Retinal pigment epithelial cell (primary cell): ENCODE data around the gene VWA8.

Source experiments
- DNase-seq: peaks from one replicate; pipeline ENCODE4 v3.0.0-alpha.2; 2010; ENCODE audit warnings: low read depth
- H3K4me3 ChIP-seq: 2 replicates; pipeline ENCODE4 v1.5.1; 2011; ENCODE audit warnings: mild to moderate bottlenecking, low read length, control low read depth, moderate library complexity
- CTCF ChIP-seq: conservative IDR thresholded peaks from 2 replicates; pipeline ENCODE4 v1.5.1; 2011; ENCODE audit warnings: low read depth, low read length, control low read depth, inconsistent platforms

VWA8 gene

DNA sequence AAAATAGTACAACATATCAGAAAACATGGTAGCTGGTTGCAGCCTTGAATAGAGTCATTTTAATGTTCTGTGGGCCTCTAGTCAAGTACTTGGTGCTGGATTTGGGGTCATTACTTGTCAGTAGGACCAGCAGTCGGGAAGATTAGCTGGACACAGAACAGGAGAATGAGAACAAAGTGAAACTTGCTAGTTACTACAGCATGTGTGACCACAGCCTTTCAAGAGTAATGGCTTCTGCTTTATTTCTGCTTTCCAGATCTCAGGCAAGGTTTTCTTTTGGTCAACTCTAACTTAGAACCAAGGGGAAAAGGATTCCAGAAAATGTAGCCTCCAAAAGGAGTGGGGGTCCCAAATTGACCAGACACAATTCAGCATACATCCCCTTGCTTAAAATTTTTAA, 17.1 kb upstream of the VWA8 start:
- H3K4me3 ChIP-seq = no peak overlapping the region
- TF ChIP-seq CTCF = no peak
- no peak for DNase-seq

DNA sequence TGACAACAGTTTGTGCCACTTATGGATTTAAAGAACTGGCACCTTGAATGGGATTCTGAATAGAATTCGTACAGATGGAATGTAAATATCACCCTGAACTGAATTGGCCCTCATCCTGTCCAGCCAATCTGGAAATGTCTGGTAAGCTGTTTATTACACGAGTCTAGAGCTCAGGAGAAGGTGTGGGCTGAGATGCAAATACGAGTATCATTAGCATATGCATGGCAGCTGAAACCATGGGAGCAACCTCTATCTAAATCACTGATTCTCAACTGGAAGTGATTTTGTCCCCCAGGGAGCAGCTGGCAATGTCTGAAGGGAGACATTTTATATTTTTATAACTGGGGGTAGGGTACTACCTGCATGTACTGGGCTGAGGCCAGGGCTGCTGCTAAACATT, 15.6 kb upstream of the VWA8 start:
- TF ChIP-seq CTCF = no peak

DNA sequence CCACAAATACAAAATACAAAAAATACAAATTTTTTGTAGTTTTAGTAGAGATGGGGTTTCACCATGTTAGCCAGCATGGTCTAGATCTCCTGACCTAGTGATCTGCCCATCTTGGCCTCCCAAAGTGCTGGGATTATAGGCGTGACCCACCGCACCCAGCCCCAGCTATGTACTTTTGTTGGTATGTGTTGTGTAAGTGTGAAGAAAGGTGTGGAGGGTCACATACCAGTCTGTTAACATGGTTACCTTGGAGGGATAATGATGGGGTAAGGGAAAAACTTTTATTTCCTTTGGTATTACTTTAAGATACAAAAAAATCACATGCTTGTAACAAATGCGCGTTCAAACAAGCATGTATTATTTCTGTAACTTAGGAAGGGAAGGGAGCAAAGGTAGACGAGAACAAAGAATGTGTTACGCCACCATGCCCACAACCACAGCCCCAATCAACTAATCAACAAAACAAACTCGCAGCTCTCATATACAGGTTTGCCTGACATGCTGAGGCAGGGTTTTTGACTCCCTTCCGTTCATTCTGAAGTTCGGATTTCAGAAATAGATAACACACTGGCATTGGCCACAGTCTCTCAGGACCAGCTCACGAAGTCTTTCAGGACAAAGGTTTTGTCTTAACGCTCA, 13.5 kb upstream of the VWA8 start:
- TF ChIP-seq CTCF = no peak

More for the DNA sequence above, 15.6 kb upstream of the VWA8 start:
- no peak for DNase-seq
- no peak overlapping the region for H3K4me3 ChIP-seq

GRCh38 chr13:41973247-41973741, 12.4 kb upstream of the VWA8 start:
- no peak for DNase-seq
- no peak for TF ChIP-seq CTCF
- no peak overlapping the region for H3K4me3 ChIP-seq

More for the DNA sequence above, 13.5 kb upstream of the VWA8 start:
- DNase-seq = no peak
- H3K4me3 ChIP-seq = no peak overlapping the region

GRCh38 chr13:41971848-41972247, 10.9 kb upstream of the VWA8 start:
- TF ChIP-seq CTCF = no peak
- no peak overlapping the region for H3K4me3 ChIP-seq
- no peak for DNase-seq

- no peak for DNase-seq
- no peak for TF ChIP-seq CTCF
Measured at GRCh38 chr13:41970918-41971317, 10.0 kb upstream of the VWA8 start.

GRCh38 chr13:41970022-41970421, 9.1 kb upstream of the VWA8 start:
- no peak for TF ChIP-seq CTCF
- no peak for DNase-seq
- H3K4me3 ChIP-seq = no peak overlapping the region

More at GRCh38 chr13:41970918-41971317, 10.0 kb upstream of the VWA8 start:
- no peak overlapping the region for H3K4me3 ChIP-seq
